Measurements from ENCODE around the gene JUND.

DNA sequence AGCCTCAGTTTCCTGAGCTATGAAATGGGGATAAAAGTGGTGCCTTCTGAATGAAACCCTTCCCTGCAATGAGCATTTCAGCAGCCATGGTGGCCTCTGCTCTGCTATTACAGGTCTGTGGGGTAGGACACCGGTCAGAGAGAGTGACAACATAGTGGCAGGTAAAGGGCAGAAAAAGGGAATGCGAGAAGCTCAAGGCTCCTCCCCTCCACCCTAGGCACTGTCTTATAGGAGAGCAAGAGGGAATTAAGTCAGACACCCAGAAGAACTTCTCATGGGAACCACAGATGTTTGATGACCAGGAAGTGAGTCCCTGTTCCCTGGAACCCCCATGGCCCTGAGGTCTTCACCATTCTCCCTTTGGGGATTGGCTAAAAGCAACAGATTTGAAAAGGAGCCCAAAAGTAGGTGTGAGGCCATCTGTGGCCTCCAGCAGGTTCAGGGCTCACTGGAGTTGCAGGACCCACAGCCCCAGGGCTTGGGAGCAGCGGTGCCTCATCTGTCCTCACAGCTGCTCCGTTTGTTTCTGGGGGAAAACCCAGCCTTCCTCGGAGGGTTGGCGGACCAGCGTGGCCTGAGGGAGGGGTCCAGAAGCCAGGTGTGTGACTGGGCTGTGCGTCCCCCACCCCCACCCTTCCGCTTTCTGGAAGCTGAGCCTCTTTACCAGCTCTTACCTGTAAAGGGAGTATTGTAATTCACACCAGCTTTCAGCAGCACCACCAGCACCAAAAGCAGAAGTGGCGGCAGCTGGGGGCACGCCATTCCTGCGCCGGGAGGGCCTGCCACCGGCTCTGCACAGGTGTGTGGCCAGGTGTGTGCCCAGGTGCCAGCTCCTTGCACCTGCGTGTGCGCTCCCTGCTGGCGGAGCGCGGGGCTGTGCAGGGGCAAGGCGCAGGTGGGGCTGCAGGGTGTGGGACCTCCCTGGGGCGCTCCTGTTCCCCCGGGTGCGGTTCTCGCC, 26.6 kb downstream of the JUND start:
- TF ChIP-seq, protein P1, sequence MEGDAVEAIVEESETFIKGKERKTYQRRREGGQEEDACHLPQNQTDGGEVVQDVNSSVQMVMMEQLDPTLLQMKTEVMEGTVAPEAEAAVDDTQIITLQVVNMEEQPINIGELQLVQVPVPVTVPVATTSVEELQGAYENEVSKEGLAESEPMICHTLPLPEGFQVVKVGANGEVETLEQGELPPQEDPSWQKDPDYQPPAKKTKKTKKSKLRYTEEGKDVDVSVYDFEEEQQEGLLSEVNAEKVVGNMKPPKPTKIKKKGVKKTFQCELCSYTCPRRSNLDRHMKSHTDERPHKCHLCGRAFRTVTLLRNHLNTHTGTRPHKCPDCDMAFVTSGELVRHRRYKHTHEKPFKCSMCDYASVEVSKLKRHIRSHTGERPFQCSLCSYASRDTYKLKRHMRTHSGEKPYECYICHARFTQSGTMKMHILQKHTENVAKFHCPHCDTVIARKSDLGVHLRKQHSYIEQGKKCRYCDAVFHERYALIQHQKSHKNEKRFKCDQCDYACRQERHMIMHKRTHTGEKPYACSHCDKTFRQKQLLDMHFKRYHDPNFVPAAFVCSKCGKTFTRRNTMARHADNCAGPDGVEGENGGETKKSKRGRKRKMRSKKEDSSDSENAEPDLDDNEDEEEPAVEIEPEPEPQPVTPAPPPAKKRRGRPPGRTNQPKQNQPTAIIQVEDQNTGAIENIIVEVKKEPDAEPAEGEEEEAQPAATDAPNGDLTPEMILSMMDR (IDR thresholded peaks at IDR 0.05; ENCODE audit: insufficient read depth, low read length): no peak
- TF ChIP-seq, protein P2, sequence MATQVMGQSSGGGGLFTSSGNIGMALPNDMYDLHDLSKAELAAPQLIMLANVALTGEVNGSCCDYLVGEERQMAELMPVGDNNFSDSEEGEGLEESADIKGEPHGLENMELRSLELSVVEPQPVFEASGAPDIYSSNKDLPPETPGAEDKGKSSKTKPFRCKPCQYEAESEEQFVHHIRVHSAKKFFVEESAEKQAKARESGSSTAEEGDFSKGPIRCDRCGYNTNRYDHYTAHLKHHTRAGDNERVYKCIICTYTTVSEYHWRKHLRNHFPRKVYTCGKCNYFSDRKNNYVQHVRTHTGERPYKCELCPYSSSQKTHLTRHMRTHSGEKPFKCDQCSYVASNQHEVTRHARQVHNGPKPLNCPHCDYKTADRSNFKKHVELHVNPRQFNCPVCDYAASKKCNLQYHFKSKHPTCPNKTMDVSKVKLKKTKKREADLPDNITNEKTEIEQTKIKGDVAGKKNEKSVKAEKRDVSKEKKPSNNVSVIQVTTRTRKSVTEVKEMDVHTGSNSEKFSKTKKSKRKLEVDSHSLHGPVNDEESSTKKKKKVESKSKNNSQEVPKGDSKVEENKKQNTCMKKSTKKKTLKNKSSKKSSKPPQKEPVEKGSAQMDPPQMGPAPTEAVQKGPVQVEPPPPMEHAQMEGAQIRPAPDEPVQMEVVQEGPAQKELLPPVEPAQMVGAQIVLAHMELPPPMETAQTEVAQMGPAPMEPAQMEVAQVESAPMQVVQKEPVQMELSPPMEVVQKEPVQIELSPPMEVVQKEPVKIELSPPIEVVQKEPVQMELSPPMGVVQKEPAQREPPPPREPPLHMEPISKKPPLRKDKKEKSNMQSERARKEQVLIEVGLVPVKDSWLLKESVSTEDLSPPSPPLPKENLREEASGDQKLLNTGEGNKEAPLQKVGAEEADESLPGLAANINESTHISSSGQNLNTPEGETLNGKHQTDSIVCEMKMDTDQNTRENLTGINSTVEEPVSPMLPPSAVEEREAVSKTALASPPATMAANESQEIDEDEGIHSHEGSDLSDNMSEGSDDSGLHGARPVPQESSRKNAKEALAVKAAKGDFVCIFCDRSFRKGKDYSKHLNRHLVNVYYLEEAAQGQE (IDR thresholded peaks at IDR 0.05; ENCODE audit: insufficient replicate concordance, low read depth): no peak
- TF ChIP-seq POLR2AphosphoS5 (IDR thresholded peaks at IDR 0.05; ENCODE audit: low read depth): peak; percentile 90
- peak; percentile 84 for TF ChIP-seq SPI1 (IDR thresholded peaks at IDR 0.05; ENCODE audit: borderline replicate concordance, low read depth)

Data from HL-60 (cell line).